Gastrocnemius medialis (tissue), 4 donors: ENCODE measurements around the gene CLIP2.

ENCODE experiments used
- POLR2A ChIP-seq, 2 donors: fragments of 450-650 bp; IDR thresholded peaks; one replicate each; pipeline ENCODE4 v1.6.1; 2017; ENCODE audit warnings: antibody characterized with exemption in 2 of 2, mild to moderate bottlenecking in 2 of 2, moderate library complexity in 2 of 2
- TF ChIP-seq, protein P1 (sequence below), 5 experiments: fragments of 450-650 bp in 3 of 5; fragments of 200-600 bp in 2 of 5; sonication (generic) in 2 of 5; IDR thresholded peaks in 4 of 5; conservative IDR thresholded peaks in 1 of 5; 1 replicate in 4 of 5; 2 replicates in 1 of 5; pipeline ENCODE4 v1.5.1; 2016 to 2019; ENCODE audit warnings: antibody characterized with exemption in 5 of 5, mild to moderate bottlenecking in 3 of 5, moderate library complexity in 3 of 5

DNA sequence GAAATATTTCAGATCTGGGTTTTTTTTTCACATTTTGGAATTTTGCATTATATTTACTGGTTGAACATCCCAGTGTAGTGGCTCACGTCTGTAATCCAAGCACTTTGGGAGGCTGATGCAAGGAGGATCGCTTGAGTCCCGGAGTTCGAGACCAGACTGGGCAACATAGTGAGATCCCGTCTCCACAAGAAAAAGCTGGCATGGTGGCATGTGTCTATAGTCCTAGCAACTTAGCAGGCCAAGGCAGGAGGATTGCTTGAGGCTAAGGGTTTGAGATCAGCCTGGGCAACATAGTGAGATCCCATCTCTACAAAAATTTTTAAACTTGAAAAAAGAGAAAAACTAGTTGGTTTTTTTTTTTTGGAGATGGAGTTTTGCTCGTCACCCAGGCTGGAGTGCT is 41.1 kb upstream of the CLIP2 start:
- TF ChIP-seq, protein P1, sequence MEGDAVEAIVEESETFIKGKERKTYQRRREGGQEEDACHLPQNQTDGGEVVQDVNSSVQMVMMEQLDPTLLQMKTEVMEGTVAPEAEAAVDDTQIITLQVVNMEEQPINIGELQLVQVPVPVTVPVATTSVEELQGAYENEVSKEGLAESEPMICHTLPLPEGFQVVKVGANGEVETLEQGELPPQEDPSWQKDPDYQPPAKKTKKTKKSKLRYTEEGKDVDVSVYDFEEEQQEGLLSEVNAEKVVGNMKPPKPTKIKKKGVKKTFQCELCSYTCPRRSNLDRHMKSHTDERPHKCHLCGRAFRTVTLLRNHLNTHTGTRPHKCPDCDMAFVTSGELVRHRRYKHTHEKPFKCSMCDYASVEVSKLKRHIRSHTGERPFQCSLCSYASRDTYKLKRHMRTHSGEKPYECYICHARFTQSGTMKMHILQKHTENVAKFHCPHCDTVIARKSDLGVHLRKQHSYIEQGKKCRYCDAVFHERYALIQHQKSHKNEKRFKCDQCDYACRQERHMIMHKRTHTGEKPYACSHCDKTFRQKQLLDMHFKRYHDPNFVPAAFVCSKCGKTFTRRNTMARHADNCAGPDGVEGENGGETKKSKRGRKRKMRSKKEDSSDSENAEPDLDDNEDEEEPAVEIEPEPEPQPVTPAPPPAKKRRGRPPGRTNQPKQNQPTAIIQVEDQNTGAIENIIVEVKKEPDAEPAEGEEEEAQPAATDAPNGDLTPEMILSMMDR (IDR thresholded peaks at IDR 0.05 in 4 of 5, conservative IDR thresholded peaks at IDR 0.05 in 1 of 5): no peak
- TF ChIP-seq POLR2A (IDR thresholded peaks at IDR 0.05): no peak
